Small intestine (tissue), 7 donors: ENCODE data around the gene HIC1. TPM values are rescaled to one million over a fixed set of nuclear protein-coding genes. Genes with fewer than 3 reads are reported as not detected.

Experiments
- DNase-seq, 2 donors: peaks; one replicate each; pipeline versions ENCODE4 v3.0.0 to v3.0.0-alpha.2; 2013
- FAIRE-seq: peaks from 2 replicates; lab custom pipeline; 2012; peaks lifted over from hg19 to GRCh38; lab: Jason Lieb, UNC
- H3K27ac ChIP-seq, 3 donors: one replicate each; pipeline ENCODE4 v1.5.1; 2013; ENCODE audit warnings: low read length in 2 of 3, mild to moderate bottlenecking in 2 of 3, control low read depth in 1 of 3, inconsistent platforms in 1 of 3, low read depth in 1 of 3, moderate library complexity in 1 of 3
- H3K27me3 ChIP-seq, 3 donors: one replicate each; pipeline ENCODE4 v1.6.1; 2013; ENCODE audit warnings: low read length in 3 of 3, inconsistent platforms in 1 of 3; ENCODE audit not compliant: control insufficient read depth in 3 of 3, insufficient read depth in 3 of 3
- H3K36me3 ChIP-seq, 3 donors: one replicate each; pipeline ENCODE4 v1.6.1; 2013; ENCODE audit warnings: low read length in 3 of 3, inconsistent platforms in 1 of 3, low read depth in 1 of 3, mild to moderate bottlenecking in 1 of 3, moderate library complexity in 1 of 3; ENCODE audit not compliant: control insufficient read depth in 3 of 3, insufficient read depth in 2 of 3
- H3K4me1 ChIP-seq, 3 donors: one replicate each; pipeline ENCODE4 v1.6.1; 2013; ENCODE audit warnings: low read length in 2 of 3, inconsistent platforms in 1 of 3, low read depth in 1 of 3, mild to moderate bottlenecking in 1 of 3, moderate library complexity in 1 of 3; ENCODE audit not compliant: control insufficient read depth in 3 of 3, insufficient read depth in 2 of 3
- H3K4me3 ChIP-seq, 3 donors: one replicate each; pipeline ENCODE4 v1.5.1; 2013; ENCODE audit warnings: low read length in 3 of 3, control low read depth in 1 of 3, inconsistent platforms in 1 of 3, low read depth in 1 of 3, mild to moderate bottlenecking in 1 of 3, moderate library complexity in 1 of 3
- H3K9me3 ChIP-seq, 2 donors: one replicate each; pipeline ENCODE4 v1.6.1; 2013; ENCODE audit warnings: low read depth in 1 of 2, low read length in 1 of 2; ENCODE audit not compliant: control insufficient read depth in 2 of 2, insufficient read depth in 1 of 2
- WGBS, 3 donors: extraction: QIAGEN DNeasy Blood & Tissue Kit; methylation state at CpG; one replicate each; pipeline ENCODE4 v1.1.7; 2013; 5-methylcytosine and 5-hydroxymethylcytosine counted together
- polyA plus RNA-seq, 4 donors: library from polyadenylated mRNA; stranded (reverse) in 3 of 4; unstranded in 1 of 4; fragments of 200-250 nt in 3 of 4; fragments of 120-200 nt in 1 of 4; gene quantifications; one replicate each; pipeline versions ENCODE4 v1.2.1 to v1.2.3, GENCODE V29; 2013
- donor health status: healthy with polysubstance abuse.
- donor health status: control.
- donor health status: control.
- donor health status: Bipolar disorder and iron deficiency.
- donor health status: healthy.

The HIC1 gene
- polyA plus RNA-seq, 4 donors, result 0.89 to 11.2 (median 6.6) TPM

- Histone ChIP-seq H3K9me3 (no peaks in the 10 kb centered on the region), H3K4me3 (no peak overlapping the region), H3K36me3 (peaks cover 2 to 64% (median 6%) of the 10 kb centered on the region in 3 donors), H3K4me1 (peaks cover 2 to 4% (median 4%) of the 10 kb centered on the region in 3 donors), H3K27me3 (no peaks in the 10 kb centered on the region), H3K27ac (no peak overlapping the region)
- DNase-seq (no peak), FAIRE-seq (no peak)
- WGBS, 3 donors, result 91 to 94% (median 92%) methylated on average over 28 to 29 of the region's 29 CpGs
These were observed 19.1 kb upstream of the HIC1 start for GRCh38 chr17:2035541-2036488.

DNA sequence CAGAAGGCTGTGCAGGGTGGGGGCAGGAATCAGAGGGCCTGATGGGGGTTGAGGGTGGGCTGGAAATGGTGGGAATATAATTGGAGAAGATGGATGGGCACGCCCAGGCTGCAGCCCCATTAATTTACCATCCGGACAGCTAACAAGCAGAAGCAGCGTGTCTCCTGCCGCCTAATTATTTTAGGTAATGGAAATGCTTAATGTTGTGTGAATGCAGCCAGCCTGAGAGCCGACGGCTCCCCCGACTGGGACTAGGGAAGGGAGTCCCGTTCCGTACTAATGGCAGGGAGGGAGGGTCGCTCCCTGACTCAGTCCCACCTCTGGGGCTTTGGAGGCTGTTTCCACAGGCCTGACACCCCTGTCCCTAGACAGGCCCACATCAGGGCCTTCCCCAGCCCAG lies 17.7 kb upstream of the HIC1 start:
- Histone ChIP-seq H3K27ac (no peak overlapping the region), H3K27me3 (no peaks in the 10 kb centered on the region), H3K36me3 (peaks cover 2 to 69% (median 6%) of the 10 kb centered on the region in 3 donors), H3K4me3 (no peak overlapping the region), H3K9me3 (no peaks in the 10 kb centered on the region), H3K4me1 (peaks cover 0 to 6% (median 2%) of the 10 kb centered on the region in 3 donors)
- FAIRE-seq (no peak), DNase-seq (no peak)
- WGBS, 3 donors, result 90 to 96% (median 96%) methylated on average over 10 of the region's 10 CpGs

- 73 to 88% (median 85%) methylated on average over 7 of the region's 7 CpGs for WGBS, 3 donors
- H3K4me1 ChIP-seq, result peaks cover 0 to 13% (median 5%) of the 10 kb centered on the region in 3 donors
- no peak overlapping the region for H3K4me3 ChIP-seq
- FAIRE-seq, result no peak
- H3K27ac ChIP-seq, result no peak overlapping the region
- no peaks in the 10 kb centered on the region for H3K9me3 ChIP-seq
- H3K36me3 ChIP-seq, result peaks cover 2 to 77% (median 6%) of the 10 kb centered on the region in 3 donors
- no peaks in the 10 kb centered on the region for H3K27me3 ChIP-seq
- no peak for DNase-seq
These were observed 14.6 kb upstream of the HIC1 start for GRCh38 chr17:2040219-2040827.

DNA sequence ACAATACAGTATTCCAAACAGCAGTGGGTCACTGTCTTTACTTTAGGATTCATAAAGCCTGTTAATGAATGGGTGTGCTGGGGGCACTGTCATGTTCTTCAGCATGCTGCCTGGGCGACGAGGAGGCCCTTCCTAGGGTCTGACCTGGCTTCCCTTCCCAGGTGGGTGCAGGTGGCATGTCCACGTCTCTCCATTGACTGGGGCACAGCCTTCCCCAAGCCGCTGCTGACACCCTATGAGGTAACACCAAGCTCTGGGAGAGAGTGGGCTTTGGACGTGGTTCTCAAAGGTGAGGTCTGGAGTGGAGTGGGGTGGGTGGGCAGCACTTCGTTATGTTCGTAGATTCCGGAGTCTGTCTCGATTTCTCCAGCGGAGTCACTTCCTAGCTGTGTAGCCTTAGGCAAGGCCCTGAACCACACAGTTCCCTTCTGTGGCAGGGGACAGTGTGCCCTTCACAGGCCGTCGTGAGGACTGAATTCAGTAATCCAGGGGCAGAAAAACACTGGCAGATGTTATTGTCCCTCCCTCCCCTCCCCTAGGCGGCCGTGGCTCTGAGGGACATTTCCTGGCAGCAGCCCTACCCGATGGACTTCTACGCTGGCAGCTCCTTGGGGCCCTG lies 13.9 kb upstream of the HIC1 start:
- Histone ChIP-seq H3K4me3 (peak overlapping the region; percentile 81 to 89 (median 82)), H3K4me1 (peaks cover 0 to 13% (median 5%) of the 10 kb centered on the region in 3 donors), H3K27me3 (no peaks in the 10 kb centered on the region), H3K9me3 (no peaks in the 10 kb centered on the region), H3K27ac (peak overlapping the region in 2 of 3 donors; percentile 16 to 60), H3K36me3 (peaks cover 2 to 72% (median 6%) of the 10 kb centered on the region in 3 donors)
- DNase-seq (no peak), FAIRE-seq (no peak)
- 55 to 69% (median 58%) methylated on average over 14 to 16 of the region's 16 CpGs for WGBS, 3 donors

DNA sequence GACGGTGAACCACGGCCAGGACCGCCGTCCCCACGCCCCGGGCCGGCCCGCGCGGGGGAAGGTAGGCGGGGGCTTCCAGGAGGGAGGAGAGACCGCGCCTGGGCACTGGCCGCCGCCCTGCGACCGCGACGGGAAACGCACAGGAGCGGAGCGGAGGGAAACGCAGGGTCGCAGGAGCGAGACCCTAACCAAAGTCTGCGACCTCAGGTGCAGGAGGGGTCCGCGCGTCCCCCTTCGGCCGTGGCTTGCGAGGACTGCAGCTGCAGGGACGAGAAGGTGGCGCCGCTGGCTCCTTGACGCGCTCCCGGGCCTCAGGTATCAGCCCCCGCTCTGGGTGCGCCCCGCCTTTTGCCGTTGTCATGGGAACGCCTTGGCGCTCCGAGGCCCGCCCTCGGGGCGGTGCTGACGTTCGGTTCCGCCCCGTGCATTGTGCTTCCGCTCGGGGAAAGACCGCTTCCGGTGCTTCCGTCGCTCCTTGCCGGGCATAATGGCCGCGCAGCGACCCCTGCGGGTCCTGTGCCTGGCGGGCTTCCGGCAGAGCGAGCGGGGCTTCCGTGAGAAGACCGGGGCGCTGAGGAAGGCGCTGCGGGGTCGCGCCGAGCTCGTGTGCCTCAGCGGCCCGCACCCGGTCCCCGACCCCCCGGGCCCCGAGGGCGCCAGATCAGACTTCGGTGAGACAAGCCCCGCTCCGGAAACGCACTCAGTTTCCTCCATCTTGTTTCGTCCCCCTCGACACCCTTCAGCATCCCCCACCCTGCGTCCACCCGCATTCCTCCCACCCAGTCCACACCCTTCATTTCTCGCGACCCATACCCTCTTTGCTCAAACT lies 13.1 kb upstream of the HIC1 start, which contains the start of gene OVCA2:
OVCA2 (plus strand) TSS at position 462 of the 829 bp plus-strand sequence; CDS start at position 488, 26 bp downstream.
- no peaks in the 10 kb centered on the region for H3K9me3 ChIP-seq
- peaks cover 2 to 64% (median 4%) of the 10 kb centered on the region in 3 donors for H3K36me3 ChIP-seq
- 0 to 1% (median 0%) methylated on average over 62 to 93 of the region's 93 CpGs for WGBS, 3 donors
- H3K27me3 ChIP-seq, result no peaks in the 10 kb centered on the region
- H3K4me3 ChIP-seq, result peak within 1 kb of the TSS; percentile 81 to 89 (median 82)
- DNase-seq, result peak; percentile 90 to 98
- peaks cover 0 to 13% (median 5%) of the 10 kb centered on the region in 3 donors for H3K4me1 ChIP-seq
- FAIRE-seq, result no peak
- H3K27ac ChIP-seq, result peak within 1 kb of the TSS; percentile 82 to 89 (median 84)

DNA sequence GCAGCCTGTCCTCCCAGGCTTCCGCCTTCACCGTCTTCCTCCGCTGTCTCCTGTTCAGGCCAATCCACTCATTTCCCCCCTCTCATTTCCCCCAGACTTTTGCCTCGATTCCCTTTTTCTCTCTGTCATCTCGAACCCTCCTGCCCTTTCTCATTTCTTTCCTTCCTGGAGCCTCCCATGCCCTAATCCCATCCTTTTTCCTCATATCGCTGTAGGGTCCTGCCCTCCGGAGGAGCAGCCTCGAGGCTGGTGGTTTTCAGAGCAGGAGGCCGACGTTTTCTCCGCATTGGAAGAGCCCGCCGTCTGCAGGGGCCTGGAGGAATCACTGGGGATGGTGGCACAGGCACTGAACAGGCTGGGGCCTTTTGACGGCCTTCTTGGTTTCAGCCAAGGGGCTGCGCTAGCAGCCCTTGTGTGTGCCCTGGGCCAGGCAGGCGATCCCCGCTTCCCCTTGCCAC lies 12.5 kb upstream of the HIC1 start:
- no peak for FAIRE-seq
- peaks cover 0 to 58% (median under 1%) of the 10 kb centered on the region in 3 donors for H3K36me3 ChIP-seq
- no peaks in the 10 kb centered on the region for H3K9me3 ChIP-seq
- DNase-seq, result no peak
- H3K4me3 ChIP-seq, result peak overlapping the region; percentile 81 to 89 (median 82)
- H3K27me3 ChIP-seq, result peaks cover 0 to 3% (median 0%) of the 10 kb centered on the region in 3 donors
- 13 to 18% (median 14%) methylated on average over 16 to 17 of the region's 17 CpGs for WGBS, 3 donors
- H3K4me1 ChIP-seq, result peaks cover 0 to 13% (median 5%) of the 10 kb centered on the region in 3 donors
- peak overlapping the region; percentile 82 to 89 (median 84) for H3K27ac ChIP-seq

GRCh38 chr17:2042933-2043332 lies 12.0 kb upstream of the HIC1 start:
- DNase-seq (no peak), FAIRE-seq (no peak)
- Histone ChIP-seq H3K9me3 (no peaks in the 10 kb centered on the region), H3K27me3 (peaks cover 0 to 8% (median 0%) of the 10 kb centered on the region in 3 donors), H3K4me3 (peak overlapping the region in 2 of 3 donors; percentile 82 to 89), H3K27ac (peak overlapping the region in 2 of 3 donors; percentile 82 to 89), H3K4me1 (peaks cover 0 to 13% (median 5%) of the 10 kb centered on the region in 3 donors), H3K36me3 (peaks cover 0 to 53% (median 0%) of the 10 kb centered on the region in 3 donors)
- WGBS, 3 donors, result 84 to 89% (median 87%) methylated on average over 5 of the region's 5 CpGs
